IPS DF 6.9 (cell line): ENCODE results near the gene TENT5C.

Experiments
- DNase-seq: peaks from one replicate; pipeline ENCODE4 v3.0.0-alpha.2; 2013; ENCODE audit warnings: low read depth, low spot score
- H3K27ac ChIP-seq: one replicate; pipeline ENCODE4 v1.5.1; 2013; ENCODE audit warnings: low read length, control low read depth
- H3K27me3 ChIP-seq: 2 replicates; pipeline ENCODE4 v1.6.1; 2013; ENCODE audit warnings: mild to moderate bottlenecking, low read length; ENCODE audit not compliant: control insufficient read depth, insufficient read depth
- H3K36me3 ChIP-seq: 2 replicates; pipeline ENCODE4 v1.6.1; 2013; ENCODE audit warnings: low read length; ENCODE audit not compliant: control insufficient read depth, insufficient read depth
- H3K4me1 ChIP-seq: 2 replicates; pipeline ENCODE4 v1.6.1; 2013; ENCODE audit warnings: low read length; ENCODE audit not compliant: control insufficient read depth, insufficient read depth
- H3K4me3 ChIP-seq: 2 replicates; pipeline ENCODE4 v1.5.1; 2013; ENCODE audit warnings: mild to moderate bottlenecking, low read length
- H3K9me3 ChIP-seq: 2 replicates; pipeline ENCODE4 v1.6.1; 2013; ENCODE audit warnings: low read length, inconsistent platforms; ENCODE audit not compliant: control insufficient read depth, insufficient read depth
- WGBS: extraction: QIAGEN DNeasy Blood & Tissue Kit; methylation state at CpG from one replicate; pipeline ENCODE4 v1.1.7; 2013; ENCODE audit warnings: mixed read lengths, missing lambda C conversion rate; ENCODE audit not compliant: insufficient read length, insufficient coverage; 5-methylcytosine and 5-hydroxymethylcytosine counted together

The TENT5C gene

GRCh38 chr1:117634631-117635030 lies 28.8 kb downstream of the TENT5C start:
- no peak overlapping the region for H3K4me3 ChIP-seq
- H3K9me3 ChIP-seq: no peaks in the 10 kb centered on the region
- peaks cover 4% of the 10 kb centered on the region; the same call in 1 of the 2 replicates for H3K4me1 ChIP-seq
- H3K27ac ChIP-seq: no peak overlapping the region
- DNase-seq: no peak
- H3K27me3 ChIP-seq: no peaks in the 10 kb centered on the region
- no peaks in the 10 kb centered on the region for H3K36me3 ChIP-seq
- no CpG with 5 or more reads among the region's 3 CpGs for WGBS

GRCh38 chr1:117635805-117636204 lies 30.0 kb downstream of the TENT5C start:
- Histone ChIP-seq H3K27ac (no peak overlapping the region), H3K27me3 (no peaks in the 10 kb centered on the region), H3K4me1 (peaks cover 4% of the 10 kb centered on the region; the same call in 1 of the 2 replicates), H3K36me3 (no peaks in the 10 kb centered on the region), H3K9me3 (no peaks in the 10 kb centered on the region), H3K4me3 (no peak overlapping the region)
- no CpG with 5 or more reads among the region's 3 CpGs for WGBS
- DNase-seq: no peak

DNA sequence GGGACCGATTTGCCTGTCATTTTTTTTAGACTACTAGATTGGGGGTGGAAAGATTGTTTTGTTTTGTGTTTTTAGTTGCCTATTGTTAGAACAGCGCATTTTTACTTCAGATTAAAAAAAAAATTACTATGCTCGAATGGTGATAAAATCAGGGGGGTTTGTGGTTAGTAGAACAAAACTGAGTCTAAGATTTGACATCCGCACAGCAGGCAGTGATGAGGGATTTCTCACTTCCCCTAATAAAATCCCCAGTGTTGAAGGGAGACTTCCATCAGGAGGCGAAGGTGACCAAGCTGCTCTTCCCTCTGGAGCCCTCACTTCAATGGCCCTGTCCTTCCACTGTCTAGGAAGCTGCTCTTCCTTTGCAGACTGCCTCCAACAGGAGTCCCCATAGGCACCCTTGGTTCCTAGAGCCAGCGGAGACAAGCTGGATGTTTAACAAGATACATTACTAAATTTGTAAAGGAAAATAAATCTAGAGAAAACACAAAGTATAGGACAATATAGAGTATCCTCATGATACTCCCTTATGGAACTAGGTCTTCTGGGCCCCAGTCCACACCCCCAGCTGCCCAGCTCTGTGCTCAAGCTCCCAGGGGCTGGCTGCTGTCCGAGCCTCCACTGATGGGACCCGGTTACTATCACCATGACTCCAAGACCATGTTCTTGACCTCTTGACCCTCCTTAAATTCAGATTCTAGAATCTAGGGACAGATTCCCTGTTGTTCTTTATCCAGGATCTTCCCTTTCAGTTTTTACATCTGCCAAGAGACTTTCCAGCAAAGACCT lies 31.0 kb downstream of the TENT5C start:
- WGBS: 100% methylated on average over 1 of the region's 8 CpGs
- DNase-seq: no peak
- Histone ChIP-seq H3K9me3 (no peaks in the 10 kb centered on the region), H3K36me3 (no peaks in the 10 kb centered on the region), H3K27me3 (no peaks in the 10 kb centered on the region), H3K4me3 (no peak overlapping the region), H3K27ac (no peak overlapping the region), H3K4me1 (peaks cover 4% of the 10 kb centered on the region; the same call in 1 of the 2 replicates)

- no peak overlapping the region for H3K27ac ChIP-seq
- no peaks in the 10 kb centered on the region for H3K9me3 ChIP-seq
- no CpG with 5 or more reads among the region's 1 CpG for WGBS
These were observed 32.3 kb downstream of the TENT5C start for GRCh38 chr1:117638141-117638540.

GRCh38 chr1:117638759-117639158 lies 32.9 kb downstream of the TENT5C start:
- no peaks in the 10 kb centered on the region for H3K27me3 ChIP-seq
- no CpG with 5 or more reads among the region's 4 CpGs for WGBS
- no peak overlapping the region for H3K4me3 ChIP-seq
- H3K36me3 ChIP-seq: no peaks in the 10 kb centered on the region
- H3K9me3 ChIP-seq: no peaks in the 10 kb centered on the region
- no peaks in the 10 kb centered on the region for H3K4me1 ChIP-seq
- no peak for DNase-seq
- no peak overlapping the region for H3K27ac ChIP-seq

More at GRCh38 chr1:117638141-117638540, 32.3 kb downstream of the TENT5C start:
- peaks cover 2% of the 10 kb centered on the region; the same call in 1 of the 2 replicates for H3K4me1 ChIP-seq
- H3K27me3 ChIP-seq: no peaks in the 10 kb centered on the region
- H3K36me3 ChIP-seq: no peaks in the 10 kb centered on the region
- DNase-seq: no peak
- H3K4me3 ChIP-seq: no peak overlapping the region

- no peaks in the 10 kb centered on the region for H3K36me3 ChIP-seq
- H3K4me3 ChIP-seq: no peak overlapping the region
- DNase-seq: no peak
- H3K9me3 ChIP-seq: no peaks in the 10 kb centered on the region
- H3K27ac ChIP-seq: no peak overlapping the region
- no CpG with 5 or more reads among the region's 4 CpGs for WGBS
- H3K27me3 ChIP-seq: no peaks in the 10 kb centered on the region
- H3K4me1 ChIP-seq: no peaks in the 10 kb centered on the region
These were observed 33.9 kb downstream of the TENT5C start for GRCh38 chr1:117639741-117640140.

GRCh38 chr1:117641536-117641935 lies 35.7 kb downstream of the TENT5C start:
- no CpG with 5 or more reads among the region's 3 CpGs for WGBS
- Histone ChIP-seq H3K27me3 (no peaks in the 10 kb centered on the region), H3K9me3 (no peaks in the 10 kb centered on the region), H3K27ac (no peak overlapping the region), H3K36me3 (no peaks in the 10 kb centered on the region), H3K4me3 (no peak overlapping the region), H3K4me1 (no peaks in the 10 kb centered on the region)
- no peak for DNase-seq

- no peaks in the 10 kb centered on the region for H3K9me3 ChIP-seq
- no peaks in the 10 kb centered on the region for H3K36me3 ChIP-seq
- no CpG with 5 or more reads among the region's 4 CpGs for WGBS
- DNase-seq: no peak
- H3K27ac ChIP-seq: no peak overlapping the region
- no peak overlapping the region for H3K4me3 ChIP-seq
- no peaks in the 10 kb centered on the region for H3K27me3 ChIP-seq
- no peaks in the 10 kb centered on the region for H3K4me1 ChIP-seq
These were observed 37.1 kb downstream of the TENT5C start for GRCh38 chr1:117642963-117643362.

DNA sequence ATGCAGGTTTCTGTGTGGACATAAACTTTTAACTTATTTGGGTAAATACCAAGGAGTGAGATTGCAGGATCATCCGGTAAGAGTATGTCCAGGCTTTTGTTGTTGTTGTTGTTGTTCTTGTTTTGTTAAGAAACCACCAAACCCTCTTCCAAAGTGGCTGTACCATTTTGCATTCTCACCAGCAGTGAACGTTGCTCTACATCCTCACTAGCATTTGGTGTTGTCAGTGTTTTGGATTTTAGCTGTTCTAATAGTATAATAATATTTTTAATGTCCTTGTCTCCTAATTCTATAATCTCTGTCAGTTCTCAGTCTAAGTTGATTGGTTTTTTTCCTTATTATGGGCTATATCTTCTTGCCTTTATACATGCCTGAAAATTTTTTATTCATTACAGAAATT lies 37.8 kb downstream of the TENT5C start:
- no peaks in the 10 kb centered on the region for H3K9me3 ChIP-seq
- no peak for DNase-seq
- WGBS: no CpG with 5 or more reads among the region's 2 CpGs
- no peaks in the 10 kb centered on the region for H3K36me3 ChIP-seq
- H3K4me3 ChIP-seq: no peak overlapping the region
- no peaks in the 10 kb centered on the region for H3K4me1 ChIP-seq
- H3K27me3 ChIP-seq: no peaks in the 10 kb centered on the region
- H3K27ac ChIP-seq: no peak overlapping the region

DNA sequence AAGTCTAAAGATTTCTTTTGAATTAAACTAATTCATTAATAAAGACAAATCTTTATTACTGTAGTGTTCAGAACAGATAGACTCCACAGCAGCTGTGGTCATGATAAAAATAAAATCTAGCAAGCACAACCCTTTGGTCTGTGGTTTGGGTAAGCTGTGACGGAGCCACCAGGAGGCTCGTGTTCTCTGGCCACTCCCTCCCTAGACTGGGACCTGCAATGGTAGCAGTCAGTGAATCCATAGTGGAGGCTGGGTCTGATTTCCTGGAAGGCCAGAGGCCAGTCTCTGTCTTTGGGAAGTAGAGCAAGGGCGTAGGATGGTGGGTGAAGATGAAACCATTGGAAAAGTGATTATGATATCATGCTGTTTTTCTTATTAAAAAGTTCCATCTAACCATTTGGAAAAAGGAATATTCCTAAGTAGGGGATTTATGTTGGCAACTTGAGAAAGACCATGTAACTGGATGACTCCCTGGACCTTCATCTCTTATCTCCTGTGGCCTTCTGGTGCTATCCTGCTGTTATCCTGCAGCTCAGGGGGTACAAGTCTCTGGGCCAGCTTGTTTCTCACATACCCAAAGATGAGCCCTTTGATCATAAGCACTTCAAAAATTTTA lies 39.0 kb downstream of the TENT5C start:
- Histone ChIP-seq H3K36me3 (no peaks in the 10 kb centered on the region), H3K27me3 (no peaks in the 10 kb centered on the region), H3K27ac (no peak overlapping the region), H3K4me1 (no peaks in the 10 kb centered on the region), H3K4me3 (no peak overlapping the region), H3K9me3 (no peaks in the 10 kb centered on the region)
- no peak for DNase-seq
- WGBS: no CpG with 5 or more reads among the region's 3 CpGs
